Breast epithelium (tissue), 3 donors: ENCODE data around the gene SAP130.

ENCODE experiments used
- CTCF ChIP-seq, 3 donors: fragments of 450-650 bp; IDR thresholded peaks; one replicate each; pipeline ENCODE4 v1.5.1; 2016 to 2017; ENCODE audit warnings: antibody characterized with exemption in 3 of 3, mild to moderate bottlenecking in 3 of 3, moderate library complexity in 3 of 3
- POLR2A ChIP-seq: fragments of 450-650 bp; IDR thresholded peaks from one replicate; pipeline ENCODE4 v1.6.1; 2016; ENCODE audit warnings: antibody characterized with exemption, mild to moderate bottlenecking, moderate library complexity
- POLR2AphosphoS5 ChIP-seq, 3 donors: sonication (generic); formaldehyde crosslinking; IDR thresholded peaks; one replicate each; pipeline ENCODE4 v1.6.1; 2017; ENCODE audit warnings: antibody characterized with exemption in 3 of 3

- TF ChIP-seq CTCF (IDR thresholded peaks at IDR 0.05) (no peak), POLR2A (no peak), POLR2AphosphoS5 (IDR thresholded peaks at IDR 0.05) (no peak)
Observed at GRCh38 chr2:127945281-127945680, 82.6 kb downstream of the SAP130 start.
